ENCODE data around the gene YBX2.

- TF ChIP-seq CTCF (IDR thresholded peaks at IDR 0.05 in 8 of 11, conservative IDR thresholded peaks at IDR 0.05 in 3 of 11) (no peak), POLR2AphosphoS5 (IDR thresholded peaks at IDR 0.05) (no peak)
Measured at GRCh38 chr17:7238420-7239090, 55.9 kb downstream of the YBX2 start.

Measured in spleen (tissue), 7 donors.